Neural progenitor cell (in vitro differentiated cells): ENCODE measurements around the gene GNG12.

ENCODE experiments used
- CTCF ChIP-seq: fragments of 200-600 bp; sonication (generic); IDR thresholded peaks from 2 replicates; pipeline ENCODE4 v1.5.1; 2017; ENCODE audit warnings: antibody characterized with exemption, mild to moderate bottlenecking
- EZH2 ChIP-seq: fragments of 200-600 bp; sonication (generic); IDR thresholded peaks from 2 replicates; pipeline ENCODE4 v1.6.1; 2017; ENCODE audit warnings: antibody characterized with exemption, mild to moderate bottlenecking, moderate library complexity

DNA sequence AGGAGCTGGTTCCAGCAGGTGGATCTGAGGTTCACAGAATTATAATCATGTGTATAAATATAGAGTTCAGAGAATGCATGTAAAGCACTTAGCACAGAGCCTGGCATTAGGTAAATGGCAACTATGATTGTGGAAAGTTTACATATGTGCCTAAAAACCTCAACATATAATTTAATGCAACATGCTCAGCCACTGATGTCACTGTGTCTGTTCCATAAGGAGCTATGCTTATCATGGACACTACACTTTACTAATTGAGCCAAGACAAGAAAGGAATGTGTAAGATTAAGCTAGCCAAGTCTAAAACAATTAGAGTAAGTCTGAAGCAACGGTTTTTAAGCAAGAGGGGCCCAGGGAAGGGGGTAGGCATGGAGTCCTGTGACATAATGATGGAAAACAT lies 61.5 kb downstream of the GNG12 start:
- TF ChIP-seq CTCF (no peak), EZH2 (no peak)
